ENCODE data around the gene MS4A6A.

DNA sequence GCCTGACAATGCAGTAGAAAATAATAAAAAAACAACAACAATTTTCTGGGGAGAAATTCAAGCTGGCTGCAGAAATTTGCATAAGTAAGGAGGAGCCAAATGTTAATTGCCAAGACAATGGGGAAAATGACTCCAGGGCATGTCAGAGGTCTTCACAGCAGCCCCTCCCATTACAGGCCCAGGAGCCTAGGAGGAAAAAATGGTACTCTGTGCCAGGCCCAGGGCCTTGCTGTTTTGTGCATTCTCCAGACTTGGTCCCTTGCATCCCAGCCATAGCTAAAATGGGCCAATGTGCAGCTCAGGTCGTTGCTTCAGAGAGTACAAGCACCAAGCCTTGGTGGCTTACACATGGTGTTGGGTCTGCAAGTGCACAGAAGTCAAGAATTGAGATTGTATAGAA lies 49.0 kb downstream of the MS4A6A start:
- no peak for TF ChIP-seq POLR2A (IDR thresholded peaks at IDR 0.05)
- TF ChIP-seq, protein P1, sequence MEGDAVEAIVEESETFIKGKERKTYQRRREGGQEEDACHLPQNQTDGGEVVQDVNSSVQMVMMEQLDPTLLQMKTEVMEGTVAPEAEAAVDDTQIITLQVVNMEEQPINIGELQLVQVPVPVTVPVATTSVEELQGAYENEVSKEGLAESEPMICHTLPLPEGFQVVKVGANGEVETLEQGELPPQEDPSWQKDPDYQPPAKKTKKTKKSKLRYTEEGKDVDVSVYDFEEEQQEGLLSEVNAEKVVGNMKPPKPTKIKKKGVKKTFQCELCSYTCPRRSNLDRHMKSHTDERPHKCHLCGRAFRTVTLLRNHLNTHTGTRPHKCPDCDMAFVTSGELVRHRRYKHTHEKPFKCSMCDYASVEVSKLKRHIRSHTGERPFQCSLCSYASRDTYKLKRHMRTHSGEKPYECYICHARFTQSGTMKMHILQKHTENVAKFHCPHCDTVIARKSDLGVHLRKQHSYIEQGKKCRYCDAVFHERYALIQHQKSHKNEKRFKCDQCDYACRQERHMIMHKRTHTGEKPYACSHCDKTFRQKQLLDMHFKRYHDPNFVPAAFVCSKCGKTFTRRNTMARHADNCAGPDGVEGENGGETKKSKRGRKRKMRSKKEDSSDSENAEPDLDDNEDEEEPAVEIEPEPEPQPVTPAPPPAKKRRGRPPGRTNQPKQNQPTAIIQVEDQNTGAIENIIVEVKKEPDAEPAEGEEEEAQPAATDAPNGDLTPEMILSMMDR (IDR thresholded peaks at IDR 0.05), result no peak

Measured in body of pancreas (tissue), 4 donors.